ENCODE data around the gene CCDC97. TPM values are rescaled to one million over a fixed set of nuclear protein-coding genes. Genes with fewer than 3 reads are reported as not detected.
A peak's percentile ranks its signal among the peaks of the same experiment; 100 is the strongest.

CCDC97 gene
- total RNA-seq, 1 donor = 11.2 TPM

DNA sequence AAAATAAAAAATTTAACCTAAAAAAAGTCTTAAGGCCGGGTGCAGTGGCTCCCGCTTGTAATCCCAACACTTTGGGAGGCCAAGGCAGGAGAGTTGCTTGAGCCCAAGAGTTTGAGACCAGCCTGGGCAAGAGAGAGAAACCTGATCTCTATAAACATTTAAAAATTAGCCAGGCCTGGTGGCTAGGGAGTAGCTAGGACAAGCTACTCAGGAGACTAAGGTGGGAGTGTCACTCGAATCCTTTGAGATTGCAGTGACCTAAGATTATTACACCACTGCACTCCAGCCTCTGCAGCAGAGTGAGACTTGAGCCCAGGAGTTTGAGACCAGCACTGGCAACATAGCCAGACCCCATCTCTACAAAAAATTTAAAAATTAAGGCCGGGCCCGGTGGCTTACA, 1.1 kb downstream of the CCDC97 start:
- peak overlapping the region; percentile 87 for H3K4me3 ChIP-seq (ENCODE audit: low read depth, low read length)
- DNase-seq (ENCODE audit: low read depth) = peak; percentile 27
- TF ChIP-seq, protein P1, sequence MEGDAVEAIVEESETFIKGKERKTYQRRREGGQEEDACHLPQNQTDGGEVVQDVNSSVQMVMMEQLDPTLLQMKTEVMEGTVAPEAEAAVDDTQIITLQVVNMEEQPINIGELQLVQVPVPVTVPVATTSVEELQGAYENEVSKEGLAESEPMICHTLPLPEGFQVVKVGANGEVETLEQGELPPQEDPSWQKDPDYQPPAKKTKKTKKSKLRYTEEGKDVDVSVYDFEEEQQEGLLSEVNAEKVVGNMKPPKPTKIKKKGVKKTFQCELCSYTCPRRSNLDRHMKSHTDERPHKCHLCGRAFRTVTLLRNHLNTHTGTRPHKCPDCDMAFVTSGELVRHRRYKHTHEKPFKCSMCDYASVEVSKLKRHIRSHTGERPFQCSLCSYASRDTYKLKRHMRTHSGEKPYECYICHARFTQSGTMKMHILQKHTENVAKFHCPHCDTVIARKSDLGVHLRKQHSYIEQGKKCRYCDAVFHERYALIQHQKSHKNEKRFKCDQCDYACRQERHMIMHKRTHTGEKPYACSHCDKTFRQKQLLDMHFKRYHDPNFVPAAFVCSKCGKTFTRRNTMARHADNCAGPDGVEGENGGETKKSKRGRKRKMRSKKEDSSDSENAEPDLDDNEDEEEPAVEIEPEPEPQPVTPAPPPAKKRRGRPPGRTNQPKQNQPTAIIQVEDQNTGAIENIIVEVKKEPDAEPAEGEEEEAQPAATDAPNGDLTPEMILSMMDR (IDR thresholded peaks at IDR 0.05; ENCODE audit: insufficient read depth, low read depth, low read length) = no peak

DNA sequence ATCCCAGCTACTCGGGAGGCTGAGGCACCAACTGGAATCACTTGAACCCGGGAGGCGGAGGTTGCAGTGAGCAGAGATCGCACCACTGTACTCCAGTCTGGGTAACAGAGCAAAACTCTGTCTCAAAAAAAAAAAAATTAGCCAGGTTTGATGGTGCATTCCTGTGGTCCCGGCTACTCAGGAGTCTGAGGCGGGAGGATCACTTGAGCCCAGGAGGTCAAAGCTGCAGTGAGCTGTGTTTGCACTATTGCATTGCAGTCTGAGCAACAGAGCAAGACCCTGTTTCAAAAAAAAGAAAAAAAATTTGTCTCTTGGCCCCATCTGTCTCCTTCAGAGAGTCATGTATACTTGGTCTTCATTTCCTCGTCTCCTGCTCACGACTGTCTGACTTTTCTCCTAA, 1.6 kb downstream of the CCDC97 start:
- no peak for DNase-seq (ENCODE audit: low read depth)
- TF ChIP-seq, protein P1 (IDR thresholded peaks at IDR 0.05; ENCODE audit: insufficient read depth, low read depth, low read length) = no peak
- peak overlapping the region; percentile 87 for H3K4me3 ChIP-seq (ENCODE audit: low read depth, low read length)

DNA sequence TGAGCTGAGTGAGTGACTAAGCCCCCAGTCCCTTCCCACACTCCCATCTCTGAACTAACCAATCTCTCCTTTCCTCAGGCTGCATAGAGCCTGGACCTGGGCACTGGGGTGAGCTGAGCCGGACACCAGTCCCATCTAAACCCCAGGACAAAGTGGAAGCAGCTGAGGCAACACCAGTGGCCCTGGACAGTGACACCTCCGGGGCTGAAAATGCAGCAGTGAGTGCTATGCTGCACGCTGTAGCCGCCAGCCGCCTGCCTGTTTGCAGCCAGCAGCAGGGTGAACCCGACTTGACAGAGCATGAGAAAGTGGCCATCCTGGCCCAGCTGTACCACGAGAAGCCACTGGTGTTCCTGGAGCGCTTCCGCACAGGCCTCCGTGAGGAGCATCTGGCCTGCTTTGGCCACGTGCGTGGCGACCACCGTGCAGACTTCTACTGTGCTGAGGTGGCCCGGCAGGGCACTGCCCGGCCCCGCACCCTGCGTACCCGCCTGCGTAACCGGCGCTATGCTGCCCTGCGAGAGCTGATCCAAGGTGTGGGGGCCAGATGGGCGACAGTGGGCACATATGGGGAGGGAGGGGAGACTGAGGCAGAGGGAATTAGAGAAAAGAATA, 6.4 kb downstream of the CCDC97 start:
- DNase-seq (ENCODE audit: low read depth) = no peak
- H3K4me3 ChIP-seq (ENCODE audit: low read depth, low read length) = no peak overlapping the region
- TF ChIP-seq, protein P1 (IDR thresholded peaks at IDR 0.05; ENCODE audit: insufficient read depth, low read depth, low read length) = no peak

DNA sequence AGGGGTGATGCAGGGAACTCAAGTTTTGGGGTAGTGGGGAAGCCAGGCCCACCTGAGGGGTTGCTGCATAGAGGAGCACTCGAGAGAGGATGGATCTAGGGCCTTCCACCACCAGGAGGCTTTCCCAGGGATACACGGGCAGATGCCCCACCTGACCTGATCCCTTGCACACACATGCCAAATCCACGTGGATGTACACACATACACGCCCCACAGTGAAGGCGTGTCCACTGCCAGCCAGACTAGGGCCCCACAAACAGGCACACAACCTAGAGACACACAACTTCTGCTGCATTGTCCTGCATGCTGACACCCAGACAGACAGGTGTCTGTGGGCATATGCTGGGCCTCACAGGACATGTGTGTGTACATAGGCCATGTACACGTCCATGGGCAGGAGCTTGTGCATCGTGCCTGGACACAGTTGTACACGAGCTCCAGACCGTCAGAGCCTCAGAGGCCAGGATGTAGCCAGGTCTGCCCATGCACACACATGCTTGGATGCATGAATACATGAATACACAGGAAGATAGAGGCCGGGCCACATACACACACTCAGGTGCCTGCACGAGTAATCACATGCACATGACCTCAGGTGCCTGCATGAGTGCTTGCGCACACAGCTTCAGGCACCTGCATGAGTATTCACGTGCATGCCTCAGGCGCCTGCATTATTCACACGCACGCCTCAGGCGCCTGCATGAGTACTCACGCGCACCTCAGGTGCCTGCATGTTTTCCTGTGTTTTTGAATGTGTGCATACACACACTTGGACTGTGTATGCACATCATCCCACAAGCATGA, 8.9 kb downstream of the CCDC97 start:
- TF ChIP-seq, protein P1 (IDR thresholded peaks at IDR 0.05; ENCODE audit: insufficient read depth, low read depth, low read length) = no peak
- DNase-seq (ENCODE audit: low read depth) = no peak
- H3K4me3 ChIP-seq (ENCODE audit: low read depth, low read length) = no peak overlapping the region

DNA sequence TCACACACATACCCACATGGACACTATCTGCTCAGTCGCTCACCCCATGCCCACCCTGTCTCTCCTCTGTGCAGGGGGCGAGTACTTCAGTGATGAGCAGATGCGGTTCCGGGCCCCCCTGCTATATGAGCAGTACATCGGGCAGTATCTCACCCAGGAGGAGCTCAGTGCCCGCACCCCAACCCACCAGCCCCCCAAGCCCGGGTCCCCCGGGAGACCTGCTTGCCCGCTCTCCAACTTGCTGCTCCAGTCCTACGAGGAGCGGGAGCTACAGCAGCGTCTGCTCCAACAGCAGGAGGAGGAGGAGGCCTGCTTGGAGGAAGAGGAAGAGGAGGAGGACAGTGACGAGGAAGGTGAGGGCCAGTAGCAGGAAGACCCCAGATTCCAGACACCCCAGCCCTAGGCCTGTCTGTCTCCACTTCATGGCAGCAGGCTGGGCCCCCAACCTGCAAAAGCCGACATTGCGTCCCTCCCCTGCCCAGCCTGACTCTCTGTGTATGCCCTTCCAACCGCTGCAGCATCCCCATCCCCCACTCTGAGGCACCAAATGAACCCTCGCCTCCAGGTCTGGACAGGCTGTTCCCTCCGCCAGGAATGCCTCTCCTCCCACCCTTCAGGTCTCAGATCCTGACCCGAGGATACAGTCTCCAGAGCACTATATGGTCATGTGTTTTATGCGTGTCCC, 9.7 kb downstream of the CCDC97 start:
- no peak overlapping the region for H3K4me3 ChIP-seq (ENCODE audit: low read depth, low read length)
- TF ChIP-seq, protein P1 (IDR thresholded peaks at IDR 0.05; ENCODE audit: insufficient read depth, low read depth, low read length) = no peak
- DNase-seq (ENCODE audit: low read depth) = peak; percentile 39

DNA sequence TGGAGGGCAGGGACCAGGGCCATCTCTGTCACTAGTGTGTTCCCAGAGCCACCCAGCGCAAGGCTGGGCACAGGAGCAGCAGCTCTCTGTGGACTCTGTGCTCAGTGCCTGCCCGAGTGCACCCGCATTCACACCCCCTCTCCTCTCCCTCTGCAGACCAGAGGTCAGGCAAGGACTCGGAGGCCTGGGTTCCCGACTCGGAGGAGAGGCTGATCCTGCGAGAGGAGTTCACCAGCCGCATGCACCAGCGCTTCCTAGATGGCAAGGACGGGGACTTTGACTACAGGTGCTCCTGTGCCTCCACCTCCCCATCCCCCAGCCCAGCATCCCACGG, 10.2 kb downstream of the CCDC97 start:
- TF ChIP-seq, protein P1 (IDR thresholded peaks at IDR 0.05; ENCODE audit: insufficient read depth, low read depth, low read length) = no peak
- no peak for DNase-seq (ENCODE audit: low read depth)
- H3K4me3 ChIP-seq (ENCODE audit: low read depth, low read length) = no peak overlapping the region
